HUES64 (cell line): ENCODE data around the gene HEG1. TPM values are rescaled to one million over a fixed set of nuclear protein-coding genes. Genes with fewer than 3 reads are reported as not detected.
A peak's percentile ranks its signal among the peaks of the same experiment; 100 is the strongest.

Source experiments
- H3K27ac ChIP-seq: 2 replicates; pipeline ENCODE4 v1.7.0; 2013; ENCODE audit warnings: low read depth, low read length, inconsistent platforms
- H3K27me3 ChIP-seq: 2 replicates; pipeline ENCODE4 v1.6.1; 2013; ENCODE audit warnings: mild to moderate bottlenecking, low read length; ENCODE audit not compliant: insufficient read depth
- H3K36me3 ChIP-seq: 2 replicates; pipeline ENCODE4 v1.6.1; 2013; ENCODE audit warnings: mild to moderate bottlenecking, low read length; ENCODE audit not compliant: insufficient read depth
- H3K4me1 ChIP-seq: 2 replicates; pipeline ENCODE4 v1.6.1; 2013; ENCODE audit warnings: mild to moderate bottlenecking, low read length, moderate library complexity; ENCODE audit not compliant: insufficient read depth
- H3K4me3 ChIP-seq: 2 replicates; pipeline ENCODE4 v1.5.1; 2013; ENCODE audit warnings: mild to moderate bottlenecking, low read length, moderate library complexity
- H3K9ac ChIP-seq: 2 replicates; pipeline ENCODE4 v1.6.1; 2013; ENCODE audit warnings: mild to moderate bottlenecking, low read depth, low read length
- H3K9me3 ChIP-seq: 2 replicates; pipeline ENCODE4 v1.6.1; 2013; ENCODE audit warnings: low read depth, low read length; ENCODE audit not compliant: insufficient read depth
- WGBS: fragments of 150-250, 120-280 bp; methylation state at CpG from one replicate; pipeline ENCODE4 v1.1.7; 2013; ENCODE audit warnings: missing lambda C conversion rate; 5-methylcytosine and 5-hydroxymethylcytosine counted together
- polyA plus RNA-seq, 2 experiments: library from polyadenylated mRNA; stranded (reverse); fragments of 50-300 nt; gene quantifications; one replicate each; pipeline ENCODE4 v1.2.3, GENCODE V29; 2013

HEG1 gene, protein sequence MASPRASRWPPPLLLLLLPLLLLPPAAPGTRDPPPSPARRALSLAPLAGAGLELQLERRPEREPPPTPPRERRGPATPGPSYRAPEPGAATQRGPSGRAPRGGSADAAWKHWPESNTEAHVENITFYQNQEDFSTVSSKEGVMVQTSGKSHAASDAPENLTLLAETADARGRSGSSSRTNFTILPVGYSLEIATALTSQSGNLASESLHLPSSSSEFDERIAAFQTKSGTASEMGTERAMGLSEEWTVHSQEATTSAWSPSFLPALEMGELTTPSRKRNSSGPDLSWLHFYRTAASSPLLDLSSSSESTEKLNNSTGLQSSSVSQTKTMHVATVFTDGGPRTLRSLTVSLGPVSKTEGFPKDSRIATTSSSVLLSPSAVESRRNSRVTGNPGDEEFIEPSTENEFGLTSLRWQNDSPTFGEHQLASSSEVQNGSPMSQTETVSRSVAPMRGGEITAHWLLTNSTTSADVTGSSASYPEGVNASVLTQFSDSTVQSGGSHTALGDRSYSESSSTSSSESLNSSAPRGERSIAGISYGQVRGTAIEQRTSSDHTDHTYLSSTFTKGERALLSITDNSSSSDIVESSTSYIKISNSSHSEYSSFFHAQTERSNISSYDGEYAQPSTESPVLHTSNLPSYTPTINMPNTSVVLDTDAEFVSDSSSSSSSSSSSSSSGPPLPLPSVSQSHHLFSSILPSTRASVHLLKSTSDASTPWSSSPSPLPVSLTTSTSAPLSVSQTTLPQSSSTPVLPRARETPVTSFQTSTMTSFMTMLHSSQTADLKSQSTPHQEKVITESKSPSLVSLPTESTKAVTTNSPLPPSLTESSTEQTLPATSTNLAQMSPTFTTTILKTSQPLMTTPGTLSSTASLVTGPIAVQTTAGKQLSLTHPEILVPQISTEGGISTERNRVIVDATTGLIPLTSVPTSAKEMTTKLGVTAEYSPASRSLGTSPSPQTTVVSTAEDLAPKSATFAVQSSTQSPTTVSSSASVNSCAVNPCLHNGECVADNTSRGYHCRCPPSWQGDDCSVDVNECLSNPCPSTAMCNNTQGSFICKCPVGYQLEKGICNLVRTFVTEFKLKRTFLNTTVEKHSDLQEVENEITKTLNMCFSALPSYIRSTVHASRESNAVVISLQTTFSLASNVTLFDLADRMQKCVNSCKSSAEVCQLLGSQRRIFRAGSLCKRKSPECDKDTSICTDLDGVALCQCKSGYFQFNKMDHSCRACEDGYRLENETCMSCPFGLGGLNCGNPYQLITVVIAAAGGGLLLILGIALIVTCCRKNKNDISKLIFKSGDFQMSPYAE (N-terminal part only)
- polyA plus RNA-seq (2013, experiment 1 of 2), result 11.2 TPM
- polyA plus RNA-seq (2013, experiment 2 of 2), result 13.1 TPM

DNA sequence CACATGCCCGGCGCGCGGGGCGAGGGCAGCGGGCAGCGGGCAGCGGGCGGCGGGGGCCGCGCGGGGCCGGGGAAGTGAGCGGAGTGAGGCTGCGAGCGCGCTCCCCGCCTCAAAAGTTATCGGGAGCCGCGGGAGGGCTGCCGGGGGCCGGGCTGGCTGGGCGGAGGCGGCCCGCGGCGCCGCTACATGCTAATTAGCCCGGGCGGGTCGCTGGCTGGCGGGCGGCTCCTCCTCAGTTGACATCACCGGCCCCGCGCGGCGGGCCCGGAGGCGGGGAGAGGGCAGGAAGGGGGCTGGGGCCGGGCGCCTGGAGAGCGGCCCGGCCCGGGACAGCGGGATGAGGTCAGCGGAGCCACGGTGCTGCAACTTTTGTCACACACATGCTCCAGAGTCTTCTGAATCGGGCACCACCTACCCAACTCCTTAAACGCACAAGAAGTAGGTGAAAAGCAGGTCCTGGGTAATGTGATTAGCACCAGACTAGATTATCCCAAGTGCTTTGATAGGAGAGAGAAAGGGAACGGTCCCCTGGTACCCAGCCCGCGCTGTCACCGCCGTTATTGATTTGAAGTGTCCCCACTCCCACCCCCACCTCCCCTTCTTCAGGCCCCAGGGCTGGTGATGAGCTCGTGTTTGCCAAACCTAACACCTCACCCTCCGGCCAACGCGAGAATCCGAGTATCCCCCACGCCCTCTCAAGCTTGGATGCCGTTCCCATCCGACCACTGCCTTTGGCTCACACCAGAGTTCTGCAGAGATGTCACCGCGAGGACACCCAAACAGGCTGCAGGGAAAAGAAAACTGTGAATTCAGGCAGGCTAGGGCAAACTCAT, at the start of gene HEG1:
Gene HEG1 (minus strand): TSS at position 85 of the 833 bp plus-strand sequence. CDS start 107 bp downstream, outside the sequence.
- 1% methylated on average over 65 of the region's 67 CpGs for WGBS
- Histone ChIP-seq H3K4me1 (peaks cover 55% of the 10 kb centered on the region), H3K9ac (peak within 1 kb of the TSS; percentile 53), H3K36me3 (no peaks in the 10 kb centered on the region), H3K4me3 (peak within 1 kb of the TSS; percentile 71), H3K9me3 (no peaks in the 10 kb centered on the region), H3K27me3 (peaks cover 44% of the 10 kb centered on the region), H3K27ac (no peak within 1 kb of the TSS; the same call in 1 of the 2 replicates)

DNA sequence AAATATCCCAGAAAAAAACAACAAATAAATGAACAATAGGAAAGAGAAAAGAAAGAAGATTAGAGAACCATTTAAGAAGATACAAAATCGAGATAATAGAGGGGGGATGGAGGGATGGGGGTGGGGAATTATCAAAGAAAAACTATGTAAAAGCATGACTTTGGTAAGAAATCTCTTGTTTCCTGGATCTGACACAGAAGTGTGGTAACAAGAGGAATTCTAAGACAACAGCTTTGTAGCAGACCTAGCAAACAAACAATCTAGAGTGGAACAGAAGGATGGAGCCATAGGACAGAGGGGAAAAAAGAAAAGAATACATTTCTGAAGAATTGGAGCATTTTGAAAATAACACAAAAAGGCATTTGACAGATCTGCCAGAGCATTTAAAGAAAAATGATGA, 49.3 kb upstream of the HEG1 start:
- 95% methylated on average over 1 of the region's 1 CpG for WGBS
- H3K36me3 ChIP-seq, result peaks cover 8% of the 10 kb centered on the region; the same call in 1 of the 2 replicates
- H3K9ac ChIP-seq, result no peak overlapping the region
- H3K9me3 ChIP-seq, result no peaks in the 10 kb centered on the region
- no peaks in the 10 kb centered on the region for H3K4me1 ChIP-seq
- no peaks in the 10 kb centered on the region for H3K27me3 ChIP-seq
- H3K27ac ChIP-seq, result no peak overlapping the region
- no peak overlapping the region for H3K4me3 ChIP-seq

DNA sequence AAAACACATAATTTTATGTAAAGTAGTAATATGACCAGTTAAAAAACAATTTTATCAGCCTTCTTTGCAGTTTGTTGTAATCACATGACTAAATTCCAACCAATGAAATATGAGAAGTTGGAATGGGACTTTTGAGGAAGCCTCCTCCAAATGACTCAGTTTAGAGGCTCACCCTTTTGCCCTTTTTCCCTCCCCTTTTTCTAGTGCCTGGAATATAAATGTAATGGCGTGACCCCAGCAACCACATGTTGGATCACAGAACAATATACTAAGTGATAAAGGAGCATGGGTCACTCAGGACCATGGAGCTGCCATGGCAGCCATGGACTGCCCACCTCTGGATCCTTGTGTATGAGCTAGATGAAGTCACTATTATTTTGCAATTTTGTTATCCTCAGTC, 48.8 kb upstream of the HEG1 start:
- no peak overlapping the region for H3K27ac ChIP-seq
- no peak overlapping the region for H3K4me3 ChIP-seq
- WGBS, result 100% methylated on average over 1 of the region's 1 CpG
- no peaks in the 10 kb centered on the region for H3K27me3 ChIP-seq
- H3K36me3 ChIP-seq, result peaks cover 8% of the 10 kb centered on the region; the same call in 1 of the 2 replicates
- H3K4me1 ChIP-seq, result no peaks in the 10 kb centered on the region
- no peaks in the 10 kb centered on the region for H3K9me3 ChIP-seq
- H3K9ac ChIP-seq, result no peak overlapping the region

DNA sequence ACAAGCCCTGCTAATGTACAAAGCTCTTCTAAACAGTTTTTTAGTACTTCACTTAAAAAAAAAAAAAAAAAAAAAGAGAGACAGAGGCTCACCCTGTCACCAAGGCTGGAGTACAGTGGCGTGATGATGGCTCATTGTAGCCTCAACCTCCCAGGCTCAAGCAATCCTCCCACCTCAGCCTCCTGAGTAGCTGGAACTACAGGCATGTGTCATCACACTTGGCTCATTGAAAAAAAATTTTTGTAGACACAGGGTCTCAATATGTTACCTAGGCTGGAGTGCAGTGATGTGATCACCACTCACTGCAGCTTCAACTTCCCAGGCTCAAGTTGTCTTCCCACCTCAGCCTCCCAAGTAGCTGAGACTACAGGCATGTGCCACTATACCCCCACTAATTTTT, 47.6 kb upstream of the HEG1 start:
- WGBS, result 100% methylated on average over 1 of the region's 1 CpG
- Histone ChIP-seq H3K9me3 (no peaks in the 10 kb centered on the region), H3K4me3 (no peak overlapping the region), H3K9ac (no peak overlapping the region), H3K4me1 (peaks cover 5% of the 10 kb centered on the region; the same call in 1 of the 2 replicates), H3K36me3 (peaks cover 8% of the 10 kb centered on the region; the same call in 1 of the 2 replicates), H3K27ac (no peak overlapping the region), H3K27me3 (no peaks in the 10 kb centered on the region)

DNA sequence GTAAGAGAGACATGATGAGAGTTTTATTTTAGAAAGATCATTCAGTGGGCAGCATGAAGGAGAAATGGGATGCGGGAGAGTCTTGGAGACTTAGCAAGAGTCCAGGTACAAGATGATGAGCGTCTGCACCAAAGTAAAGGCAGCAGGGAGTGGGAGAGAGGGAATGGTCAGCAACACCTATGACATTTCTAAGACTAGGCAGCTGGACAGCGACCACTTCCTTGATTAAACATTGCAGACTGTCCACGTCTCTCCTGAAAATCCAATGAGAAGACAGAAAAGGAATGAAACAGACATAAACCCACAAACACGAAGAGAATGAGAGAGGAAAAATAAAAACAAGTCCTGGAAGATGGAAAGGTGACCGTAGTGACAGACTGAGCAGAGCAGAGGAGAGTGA, 46.7 kb upstream of the HEG1 start:
- H3K27me3 ChIP-seq, result no peaks in the 10 kb centered on the region
- peaks cover 5% of the 10 kb centered on the region; the same call in 1 of the 2 replicates for H3K4me1 ChIP-seq
- H3K4me3 ChIP-seq, result no peak overlapping the region
- H3K9ac ChIP-seq, result no peak overlapping the region
- peaks cover 5% of the 10 kb centered on the region; the same call in 1 of the 2 replicates for H3K36me3 ChIP-seq
- H3K27ac ChIP-seq, result no peak overlapping the region
- WGBS, result 94% methylated on average over 6 of the region's 6 CpGs
- H3K9me3 ChIP-seq, result no peaks in the 10 kb centered on the region

DNA sequence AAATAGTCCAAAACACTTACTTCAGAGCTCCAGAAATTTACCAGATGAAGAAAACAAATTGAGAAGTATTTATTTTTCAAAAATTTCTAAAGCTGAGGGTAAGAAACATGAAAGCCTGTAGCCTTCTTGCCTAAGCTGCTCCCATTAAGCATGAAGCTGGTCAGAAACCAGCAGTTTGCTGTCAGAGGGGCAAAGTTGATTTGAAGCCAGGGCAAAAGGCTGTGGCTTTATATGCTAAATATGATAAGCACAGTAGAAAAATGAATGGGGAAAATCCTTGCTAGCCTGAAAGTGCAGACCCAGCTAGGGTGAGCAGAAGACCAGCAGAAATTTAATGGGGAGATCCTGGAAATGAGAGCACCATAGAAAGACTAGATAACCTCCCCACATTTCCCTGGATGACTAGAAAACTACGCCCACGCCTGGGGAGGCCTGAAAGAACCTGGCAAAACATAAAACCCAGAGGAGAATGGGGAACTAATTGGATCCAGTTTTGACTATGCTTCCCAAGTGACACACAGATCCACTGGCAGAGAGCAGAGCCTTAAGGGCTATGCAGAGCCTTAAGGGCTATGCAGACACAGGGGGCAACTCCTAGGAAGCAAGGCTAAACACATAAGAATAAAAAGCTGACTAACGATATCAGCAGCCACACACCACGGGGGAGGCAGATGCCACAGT, 43.0 kb upstream of the HEG1 start:
- no peaks in the 10 kb centered on the region for H3K27me3 ChIP-seq
- H3K4me1 ChIP-seq, result peaks cover 5% of the 10 kb centered on the region; the same call in 1 of the 2 replicates
- WGBS, result 54% methylated on average over 4 of the region's 4 CpGs
- H3K9me3 ChIP-seq, result no peaks in the 10 kb centered on the region
- no peak overlapping the region for H3K27ac ChIP-seq
- no peak overlapping the region for H3K4me3 ChIP-seq
- H3K36me3 ChIP-seq, result peaks cover 4% of the 10 kb centered on the region; the same call in 1 of the 2 replicates
- no peak overlapping the region for H3K9ac ChIP-seq

GRCh38 chr3:125090649-125091048, 34.9 kb upstream of the HEG1 start:
- Histone ChIP-seq H3K9ac (no peak overlapping the region), H3K9me3 (no peaks in the 10 kb centered on the region), H3K4me1 (no peaks in the 10 kb centered on the region), H3K27ac (no peak overlapping the region), H3K27me3 (no peaks in the 10 kb centered on the region), H3K36me3 (peaks cover 7% of the 10 kb centered on the region; the same call in 1 of the 2 replicates), H3K4me3 (no peak overlapping the region)

DNA sequence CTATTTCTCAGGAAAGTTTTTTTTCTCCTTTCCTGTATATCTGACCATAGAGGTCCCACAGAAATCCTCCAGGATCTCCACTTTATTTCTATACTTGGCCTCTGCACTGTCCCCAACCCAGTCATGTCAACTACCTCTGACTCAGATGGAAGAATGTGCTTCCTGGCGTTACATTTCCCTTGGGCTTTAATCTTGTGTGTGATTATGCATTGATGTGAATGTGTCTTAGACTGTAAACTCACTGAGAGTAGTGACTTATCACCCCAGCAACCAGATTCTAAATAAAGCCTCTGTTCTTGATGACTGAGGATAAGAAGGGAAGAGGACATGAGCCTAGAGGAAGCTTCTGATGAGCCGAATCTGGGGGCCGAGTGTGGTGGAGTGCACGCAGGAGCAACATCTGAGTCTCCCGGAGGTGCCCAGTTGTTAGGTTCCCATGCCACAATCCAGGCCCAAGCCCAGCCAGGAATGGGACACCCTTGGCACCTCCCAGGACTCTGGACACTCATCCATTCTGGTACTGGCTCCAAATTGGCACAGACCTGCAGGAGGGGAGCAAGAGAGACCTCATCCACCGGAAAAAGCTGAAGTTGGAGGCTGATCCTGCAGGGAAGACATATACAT, 32.1 kb upstream of the HEG1 start:
- Histone ChIP-seq H3K9me3 (no peaks in the 10 kb centered on the region), H3K4me3 (no peak overlapping the region), H3K4me1 (no peaks in the 10 kb centered on the region), H3K9ac (no peak overlapping the region), H3K36me3 (peaks cover 11% of the 10 kb centered on the region; the same call in 1 of the 2 replicates), H3K27me3 (no peaks in the 10 kb centered on the region), H3K27ac (no peak overlapping the region)
- 91% methylated on average over 6 of the region's 6 CpGs for WGBS

GRCh38 chr3:125085166-125085565, 29.4 kb upstream of the HEG1 start:
- H3K27me3 ChIP-seq, result no peaks in the 10 kb centered on the region
- H3K4me1 ChIP-seq, result no peaks in the 10 kb centered on the region
- H3K4me3 ChIP-seq, result no peak overlapping the region
- no peak overlapping the region for H3K27ac ChIP-seq
- no peak overlapping the region for H3K9ac ChIP-seq
- H3K9me3 ChIP-seq, result no peaks in the 10 kb centered on the region
- H3K36me3 ChIP-seq, result peaks cover 13% of the 10 kb centered on the region; the same call in 1 of the 2 replicates
